Stomach smooth muscle (tissue), 2 donors: ENCODE results near the gene ZFP36L2.

Experiments
- H3K27ac ChIP-seq: one replicate; pipeline ENCODE4 v1.7.0; 2013; ENCODE audit warnings: mild to moderate bottlenecking, low read length, inconsistent platforms
- H3K27me3 ChIP-seq, 2 donors: one replicate each; pipeline ENCODE4 v1.7.0; 2013; ENCODE audit warnings: low read length in 2 of 2; ENCODE audit not compliant: insufficient read depth in 2 of 2, control insufficient read depth in 1 of 2
- H3K36me3 ChIP-seq, 2 donors: one replicate each; pipeline ENCODE4 v1.7.0; 2013; ENCODE audit warnings: low read length in 2 of 2; ENCODE audit not compliant: control insufficient read depth in 2 of 2, insufficient read depth in 2 of 2
- H3K4me1 ChIP-seq: one replicate; pipeline ENCODE4 v1.7.0; 2013; ENCODE audit warnings: low read length; ENCODE audit not compliant: control insufficient read depth, insufficient read depth
- H3K4me3 ChIP-seq, 2 donors: one replicate each; pipeline ENCODE4 v1.7.0; 2013; ENCODE audit warnings: low read length in 2 of 2
- H3K9ac ChIP-seq, 2 donors: one replicate each; pipeline ENCODE4 v1.7.0; 2013; ENCODE audit warnings: low read length in 2 of 2, mild to moderate bottlenecking in 1 of 2
- H3K9me3 ChIP-seq, 2 donors: one replicate each; pipeline ENCODE4 v1.7.0; 2013; ENCODE audit warnings: low read length in 2 of 2; ENCODE audit not compliant: control insufficient read depth in 2 of 2
- donor health status: healthy.
- donor health status: Pancreatic carcinoma.

The ZFP36L2 gene

GRCh38 chr2:43174368-43174916, 52.0 kb downstream of the ZFP36L2 start:
- H3K27ac ChIP-seq, result no peak overlapping the region
- peaks cover 26% of the 10 kb centered on the region for H3K4me1 ChIP-seq
- H3K9me3 ChIP-seq, result peaks cover 10 to 15% of the 10 kb centered on the region in 2 donors
- no peak overlapping the region for H3K4me3 ChIP-seq
- H3K9ac ChIP-seq, result no peak overlapping the region
- H3K27me3 ChIP-seq, result no peaks in the 10 kb centered on the region
- no peaks in the 10 kb centered on the region for H3K36me3 ChIP-seq
